Endothelial cell of umbilical vein (primary cell): ENCODE data around the gene SERPINA3. TPM values are rescaled to one million over a fixed set of nuclear protein-coding genes. Genes with fewer than 3 reads are reported as not detected.

Experiments used
- BruUV-seq: library from RNA; stranded (reverse); fragments of 400-500 nt; replicated peaks from 2 replicates; lab custom pipeline; 2021; lab: Mats Ljungman, UMichigan
- CTCF ChIA-PET: fragments of 300-600, 350-600 bp; sonication (Branson Sonifier 250); formaldehyde crosslinking; loops from one replicate; lab custom pipeline; 2021; ENCODE audit warnings: antibody characterized with exemption, inconsistent platforms; lab: Charles Lee
- POLR2A ChIA-PET: fragments of 300-600, 350-600 bp; sonication (Branson Sonifier 250); formaldehyde crosslinking; loops from one replicate; lab custom pipeline; 2021; ENCODE audit warnings: antibody characterized with exemption, inconsistent platforms; lab: Charles Lee
- DNase-seq: peaks from one replicate; pipeline ENCODE4 v3.0.0-alpha.2; 2011; ENCODE audit warnings: low read depth, low spot score
- FAIRE-seq: peaks from 2 replicates; lab custom pipeline; 2011; peaks lifted over from hg19 to GRCh38; lab: Jason Lieb, UNC
- H2AFZ ChIP-seq: 2 replicates; pipeline ENCODE4 v1.6.0; 2012; ENCODE audit warnings: low read depth, low read length, control low read depth, inconsistent platforms
- H3K27ac ChIP-seq: 2 replicates; pipeline ENCODE4 v1.5.1; 2011; ENCODE audit warnings: low read depth, mild to moderate bottlenecking, control low read depth, low read length, moderate library complexity; ENCODE audit not compliant: insufficient read depth
- H3K27me3 ChIP-seq, 2 experiments: 2 replicates each; pipeline versions ENCODE4 v1.6.0 to v1.6.1; 2011; ENCODE audit warnings: low read length in 2 of 2, mixed read lengths in 1 of 2; ENCODE audit not compliant: control insufficient read depth in 2 of 2, insufficient read depth in 2 of 2
- H3K36me3 ChIP-seq, 2 experiments: 2 replicates in 1 of 2; 3 replicates in 1 of 2; pipeline ENCODE4 v1.5.1; 2011; ENCODE audit warnings: low read length in 2 of 2, mild to moderate bottlenecking in 1 of 2, moderate library complexity in 1 of 2; ENCODE audit not compliant: control insufficient read depth in 2 of 2, insufficient read depth in 2 of 2; ENCODE audit errors: extremely low read depth in 1 of 2
- H3K4me1 ChIP-seq: 3 replicates; pipeline ENCODE4 v1.5.1; 2011; ENCODE audit warnings: mild to moderate bottlenecking, low read length; ENCODE audit not compliant: control insufficient read depth, insufficient read depth; ENCODE audit errors: extremely low read depth
- H3K4me2 ChIP-seq: 2 replicates; pipeline ENCODE4 v1.6.1; 2011; ENCODE audit warnings: low read length, control low read depth, mixed read lengths; ENCODE audit not compliant: insufficient read depth
- H3K4me3 ChIP-seq, 3 experiments: fragments of 200-600 bp in 1 of 3; sonication (generic), shearing (Covaris generic) in 1 of 3; replicated peaks in 1 of 3; 2 replicates each; pipeline ENCODE4 v1.5.1; 2011 to 2016; ENCODE audit warnings: control low read depth in 3 of 3, low read length in 3 of 3, mild to moderate bottlenecking in 2 of 3, inconsistent platforms in 1 of 3, low read depth in 1 of 3, moderate library complexity in 1 of 3; ENCODE audit not compliant: insufficient read depth in 1 of 3
- H3K79me2 ChIP-seq: 2 replicates; pipeline ENCODE4 v1.6.0; 2012; ENCODE audit warnings: low read length, inconsistent platforms; ENCODE audit not compliant: control insufficient read depth, insufficient read depth
- H3K9ac ChIP-seq: replicated peaks from 2 replicates; pipeline ENCODE3; 2011; ENCODE audit warnings: low read length, control low read depth; ENCODE audit not compliant: insufficient read depth; ENCODE audit errors: extremely low read depth
- H3K9me1 ChIP-seq: replicated peaks from 3 replicates; pipeline ENCODE4 v1.6.0; 2011; ENCODE audit warnings: mild to moderate bottlenecking, low read length; ENCODE audit not compliant: control insufficient read depth, insufficient read depth; ENCODE audit errors: extremely low read depth
- H3K9me3 ChIP-seq: replicated peaks from 2 replicates; pipeline ENCODE4 v1.5.1; 2012; ENCODE audit warnings: low read length, inconsistent platforms; ENCODE audit not compliant: control insufficient read depth, insufficient read depth
- H4K20me1 ChIP-seq: replicated peaks from 2 replicates; pipeline ENCODE3; 2011; ENCODE audit warnings: mild to moderate bottlenecking, low read length; ENCODE audit not compliant: control insufficient read depth, insufficient read depth; ENCODE audit errors: extremely low read depth
- EZH2 ChIP-seq: IDR thresholded peaks from 2 replicates; pipeline ENCODE4 v1.6.1; 2012; ENCODE audit warnings: borderline replicate concordance, low read depth, mild to moderate bottlenecking, moderate library complexity, low read length, inconsistent platforms; ENCODE audit not compliant: severe bottlenecking
- FOS ChIP-seq: IDR thresholded peaks from 2 replicates; pipeline ENCODE4 v1.6.1; 2011; ENCODE audit warnings: mild to moderate bottlenecking, low read length, moderate library complexity, borderline replicate concordance; ENCODE audit not compliant: insufficient read depth
- GATA2 ChIP-seq: IDR thresholded peaks from 2 replicates; pipeline ENCODE4 v1.7.0; 2011; ENCODE audit warnings: low read depth, mild to moderate bottlenecking, moderate library complexity, mixed read lengths, low read length; ENCODE audit not compliant: insufficient read length, insufficient read depth
- JUN ChIP-seq: IDR thresholded peaks from 2 replicates; pipeline ENCODE4 v1.6.1; 2011; ENCODE audit warnings: borderline replicate concordance, low read depth; ENCODE audit not compliant: insufficient read length, insufficient read depth
- POLR2A ChIP-seq: IDR thresholded peaks from 2 replicates; pipeline ENCODE4 v1.6.1; 2012; ENCODE audit warnings: low read depth, mild to moderate bottlenecking, control low read depth, low read length
- POLR2AphosphoS5 ChIP-seq: IDR thresholded peaks from 2 replicates; pipeline ENCODE4 v1.6.1; 2012; ENCODE audit warnings: low read depth, mild to moderate bottlenecking, control low read depth, low read length, moderate library complexity; ENCODE audit not compliant: insufficient read depth
- dilution Hi-C: fragments of 300-500 bp; cut with MboI; formaldehyde crosslinking; loops from one replicate; pipeline ENCODE4 v1.15.0; 2019; ENCODE audit warnings: low sequenced_read_pairs; ENCODE audit not compliant: extremely low pct_ligation_motif_present
- intact Hi-C: fragments of 100-400 bp; cut with micrococcal nuclease; formaldehyde crosslinking; loops from one replicate; pipeline ENCODE4 v1.10.0; 2022
- polyA plus RNA-seq, 4 experiments: library from polyadenylated mRNA; depleted of rRNA in 3 of 4; stranded (reverse) in 3 of 4; unstranded in 1 of 4; fragments of >200 nt; gene quantifications; 2 replicates each; pipeline versions ENCODE4 v1.2.1 to v1.2.3, GENCODE V29; 2011 to 2012; ENCODE audit warnings: missing spikeins in 1 of 4
- total RNA-seq: library from RNA; stranded (reverse); gene quantifications from 2 replicates; pipeline ENCODE4 v1.2.3, GENCODE V29; 2021
- TF ChIP-seq, protein P1 (sequence below): IDR thresholded peaks from 2 replicates; pipeline ENCODE4 v1.6.1; 2011; ENCODE audit not compliant: insufficient read depth, insufficient read length
- TF ChIP-seq, protein P2 (sequence below), 2 donors: IDR thresholded peaks; 1 replicate in 1 of 2; 2 replicates in 1 of 2; pipeline ENCODE4 v1.5.1; 2011; ENCODE audit warnings: low read length in 2 of 2, mild to moderate bottlenecking in 2 of 2, moderate library complexity in 2 of 2, control low read depth in 1 of 2, inconsistent platforms in 1 of 2, low read depth in 1 of 2; ENCODE audit not compliant: insufficient read depth in 1 of 2; ENCODE audit errors: extremely low read depth in 1 of 2

Gene SERPINA3
- total and polyA plus RNA-seq, 2 donors (not counting 3 experiments of a cell fraction or from before 2014, with no cell fraction given): not detected

DNA sequence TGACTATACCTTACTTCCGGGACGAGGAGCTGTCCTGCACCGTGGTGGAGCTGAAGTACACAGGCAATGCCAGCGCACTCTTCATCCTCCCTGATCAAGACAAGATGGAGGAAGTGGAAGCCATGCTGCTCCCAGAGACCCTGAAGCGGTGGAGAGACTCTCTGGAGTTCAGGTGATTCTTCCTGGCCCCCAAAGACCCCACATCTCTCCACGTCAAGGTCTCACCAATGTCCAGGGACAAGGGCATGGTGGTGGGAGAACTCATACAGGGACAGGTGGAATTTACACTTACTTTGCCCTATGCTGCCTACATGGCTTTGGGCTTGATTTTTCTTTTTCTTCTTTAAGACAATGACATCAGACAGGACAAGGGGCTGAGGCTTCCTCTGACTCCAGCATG is 7.1 kb downstream of the SERPINA3 start:
- ChIA-PET POLR2A (no interaction called here), CTCF (no interaction called here)
- H3K4me1 ChIP-seq: no peaks in the 10 kb centered on the region
- H3K79me2 ChIP-seq: no peaks in the 10 kb centered on the region
- FAIRE-seq (no peak), DNase-seq (no peak)
- H3K36me3 ChIP-seq: no peaks in the 10 kb centered on the region
- H3K4me2 ChIP-seq: no peak overlapping the region
- no peak overlapping the region for H2AFZ ChIP-seq
- H3K9me3 ChIP-seq: no peaks in the 10 kb centered on the region
- TF ChIP-seq GATA2 (no peak), POLR2A (no peak), POLR2AphosphoS5 (no peak), JUN (no peak), EZH2 (no peak), FOS (no peak)
- TF ChIP-seq, protein P1, sequence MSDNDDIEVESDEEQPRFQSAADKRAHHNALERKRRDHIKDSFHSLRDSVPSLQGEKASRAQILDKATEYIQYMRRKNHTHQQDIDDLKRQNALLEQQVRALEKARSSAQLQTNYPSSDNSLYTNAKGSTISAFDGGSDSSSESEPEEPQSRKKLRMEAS: no peak
- TF ChIP-seq, protein P2, sequence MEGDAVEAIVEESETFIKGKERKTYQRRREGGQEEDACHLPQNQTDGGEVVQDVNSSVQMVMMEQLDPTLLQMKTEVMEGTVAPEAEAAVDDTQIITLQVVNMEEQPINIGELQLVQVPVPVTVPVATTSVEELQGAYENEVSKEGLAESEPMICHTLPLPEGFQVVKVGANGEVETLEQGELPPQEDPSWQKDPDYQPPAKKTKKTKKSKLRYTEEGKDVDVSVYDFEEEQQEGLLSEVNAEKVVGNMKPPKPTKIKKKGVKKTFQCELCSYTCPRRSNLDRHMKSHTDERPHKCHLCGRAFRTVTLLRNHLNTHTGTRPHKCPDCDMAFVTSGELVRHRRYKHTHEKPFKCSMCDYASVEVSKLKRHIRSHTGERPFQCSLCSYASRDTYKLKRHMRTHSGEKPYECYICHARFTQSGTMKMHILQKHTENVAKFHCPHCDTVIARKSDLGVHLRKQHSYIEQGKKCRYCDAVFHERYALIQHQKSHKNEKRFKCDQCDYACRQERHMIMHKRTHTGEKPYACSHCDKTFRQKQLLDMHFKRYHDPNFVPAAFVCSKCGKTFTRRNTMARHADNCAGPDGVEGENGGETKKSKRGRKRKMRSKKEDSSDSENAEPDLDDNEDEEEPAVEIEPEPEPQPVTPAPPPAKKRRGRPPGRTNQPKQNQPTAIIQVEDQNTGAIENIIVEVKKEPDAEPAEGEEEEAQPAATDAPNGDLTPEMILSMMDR (IDR thresholded peaks at IDR 0.05; ENCODE audit: extremely low read depth in 1 of 2, insufficient read depth in 1 of 2, low read depth in 1 of 2, low read length in 2 of 2): no peak
- no peaks in the 10 kb centered on the region for H3K9me1 ChIP-seq
- dilution Hi-C loops: no loop called here
- H3K27me3 ChIP-seq: no peaks in the 10 kb centered on the region
- H3K4me3 ChIP-seq: no peak overlapping the region
- no peak overlapping the region for H3K27ac ChIP-seq
- intact Hi-C loops: no loop called here
- BruUV-seq: no TSS peak
- no peak overlapping the region for H3K9ac ChIP-seq
- no peaks in the 10 kb centered on the region for H4K20me1 ChIP-seq
